Subcutaneous abdominal adipose tissue (tissue), 5 donors: ENCODE data around the gene VPS8.
A peak's percentile ranks its signal among the peaks of the same experiment; 100 is the strongest.

Source experiments
- H3K27ac ChIP-seq: one replicate; pipeline ENCODE4 v1.7.0; 2013; ENCODE audit warnings: low read depth, mild to moderate bottlenecking, inconsistent platforms, low read length, moderate library complexity
- H3K27me3 ChIP-seq, 5 donors: one replicate each; pipeline ENCODE4 v1.7.0; 2013; ENCODE audit warnings: low read length in 5 of 5, inconsistent platforms in 1 of 5; ENCODE audit not compliant: control insufficient read depth in 5 of 5, insufficient read depth in 4 of 5
- H3K36me3 ChIP-seq, 5 donors: one replicate each; pipeline ENCODE4 v1.7.0; 2013; ENCODE audit warnings: low read length in 5 of 5; ENCODE audit not compliant: control insufficient read depth in 5 of 5, insufficient read depth in 5 of 5
- H3K4me1 ChIP-seq, 5 donors: one replicate each; pipeline ENCODE4 v1.7.0; 2013; ENCODE audit warnings: low read length in 5 of 5, mild to moderate bottlenecking in 3 of 5, moderate library complexity in 1 of 5; ENCODE audit not compliant: control insufficient read depth in 5 of 5, insufficient read depth in 5 of 5
- H3K4me3 ChIP-seq, 5 donors: one replicate each; pipeline ENCODE4 v1.7.0; 2013; ENCODE audit warnings: low read length in 5 of 5, low read depth in 1 of 5
- H3K9ac ChIP-seq, 5 donors: one replicate each; pipeline ENCODE4 v1.7.0; 2013; ENCODE audit warnings: low read length in 5 of 5, mild to moderate bottlenecking in 4 of 5, moderate library complexity in 3 of 5
- H3K9me3 ChIP-seq, 5 donors: one replicate each; pipeline ENCODE4 v1.7.0; 2013; ENCODE audit warnings: low read length in 5 of 5; ENCODE audit not compliant: control insufficient read depth in 5 of 5
- donor health status: healthy.
- donor health status: healthy.
- donor health status: healthy.
- donor health status: healthy.
- donor health status: healthy.

The VPS8 gene

GRCh38 chr3:184810146-184810545 is 1.8 kb upstream of the VPS8 start:
- H3K4me3 ChIP-seq, result no peak overlapping the region
- H3K9ac ChIP-seq, result no peak overlapping the region
- no peaks in the 10 kb centered on the region for H3K36me3 ChIP-seq
- no peaks in the 10 kb centered on the region for H3K27me3 ChIP-seq
- H3K9me3 ChIP-seq, result no peaks in the 10 kb centered on the region
- peaks cover 4 to 23% (median 20%) of the 10 kb centered on the region in 5 donors for H3K4me1 ChIP-seq
- no peak overlapping the region for H3K27ac ChIP-seq

GRCh38 chr3:184811034-184811433 is 932 bp upstream of the VPS8 start:
- Histone ChIP-seq H3K9ac (no peak overlapping the region), H3K4me3 (no peak overlapping the region), H3K4me1 (peaks cover 4 to 21% (median 20%) of the 10 kb centered on the region in 5 donors), H3K36me3 (peaks cover 0 to 3% (median 0%) of the 10 kb centered on the region in 5 donors), H3K27me3 (no peaks in the 10 kb centered on the region), H3K9me3 (no peaks in the 10 kb centered on the region), H3K27ac (no peak overlapping the region)

DNA sequence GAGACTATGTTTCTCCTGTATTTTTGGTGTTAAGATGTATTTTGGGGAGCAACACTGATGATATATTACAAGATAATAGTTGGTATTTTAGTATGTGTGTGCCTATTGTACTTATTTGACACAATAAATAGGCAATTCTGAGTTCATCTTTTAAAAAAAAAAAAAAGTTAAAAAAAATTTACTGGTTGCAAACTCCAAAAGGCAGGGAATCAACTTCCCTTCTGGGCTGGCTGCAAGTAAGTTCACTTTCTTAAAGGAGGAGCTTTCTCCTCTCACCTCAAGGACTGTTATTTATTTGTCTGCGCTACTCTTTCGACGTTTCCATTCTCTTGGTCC is 335 bp upstream of the VPS8 start:
- Histone ChIP-seq H3K4me3 (peak overlapping the region; percentile 39 to 94 (median 91)), H3K36me3 (peaks cover 0 to 4% (median 0%) of the 10 kb centered on the region in 5 donors), H3K27ac (no peak overlapping the region), H3K4me1 (peaks cover 4 to 21% (median 20%) of the 10 kb centered on the region in 5 donors), H3K9me3 (no peaks in the 10 kb centered on the region), H3K9ac (peak overlapping the region in 2 of 5 donors; percentile 86 to 90), H3K27me3 (no peaks in the 10 kb centered on the region)

- Histone ChIP-seq H3K9me3 (no peaks in the 10 kb centered on the region), H3K27me3 (no peaks in the 10 kb centered on the region), H3K36me3 (peaks cover 0 to 8% (median 2%) of the 10 kb centered on the region in 5 donors), H3K4me3 (peak overlapping the region; percentile 89 to 94 (median 92)), H3K27ac (peak overlapping the region; percentile 69), H3K4me1 (peaks cover 4 to 21% (median 20%) of the 10 kb centered on the region in 5 donors), H3K9ac (peak overlapping the region in 4 of 5 donors; percentile 81 to 92 (median 88))
These were observed 686 bp downstream of the VPS8 start for GRCh38 chr3:184812662-184813042.

GRCh38 chr3:184813357-184813756 is 1.4 kb downstream of the VPS8 start:
- Histone ChIP-seq H3K9ac (peak overlapping the region in 1 of 5 donors; percentile 81), H3K27me3 (no peaks in the 10 kb centered on the region), H3K4me1 (peaks cover 4 to 21% (median 20%) of the 10 kb centered on the region in 5 donors), H3K36me3 (peaks cover 0 to 8% (median 2%) of the 10 kb centered on the region in 5 donors), H3K27ac (no peak overlapping the region), H3K4me3 (peak overlapping the region in 4 of 5 donors; percentile 89 to 94 (median 92)), H3K9me3 (no peaks in the 10 kb centered on the region)

- H3K4me3 ChIP-seq, result no peak overlapping the region
- H3K9me3 ChIP-seq, result no peaks in the 10 kb centered on the region
- no peak overlapping the region for H3K27ac ChIP-seq
- H3K36me3 ChIP-seq, result peaks cover 0 to 8% (median 2%) of the 10 kb centered on the region in 5 donors
- peaks cover 4 to 21% (median 20%) of the 10 kb centered on the region in 5 donors for H3K4me1 ChIP-seq
- H3K9ac ChIP-seq, result no peak overlapping the region
- H3K27me3 ChIP-seq, result no peaks in the 10 kb centered on the region
These were observed 2.2 kb downstream of the VPS8 start for GRCh38 chr3:184814214-184814613.

DNA sequence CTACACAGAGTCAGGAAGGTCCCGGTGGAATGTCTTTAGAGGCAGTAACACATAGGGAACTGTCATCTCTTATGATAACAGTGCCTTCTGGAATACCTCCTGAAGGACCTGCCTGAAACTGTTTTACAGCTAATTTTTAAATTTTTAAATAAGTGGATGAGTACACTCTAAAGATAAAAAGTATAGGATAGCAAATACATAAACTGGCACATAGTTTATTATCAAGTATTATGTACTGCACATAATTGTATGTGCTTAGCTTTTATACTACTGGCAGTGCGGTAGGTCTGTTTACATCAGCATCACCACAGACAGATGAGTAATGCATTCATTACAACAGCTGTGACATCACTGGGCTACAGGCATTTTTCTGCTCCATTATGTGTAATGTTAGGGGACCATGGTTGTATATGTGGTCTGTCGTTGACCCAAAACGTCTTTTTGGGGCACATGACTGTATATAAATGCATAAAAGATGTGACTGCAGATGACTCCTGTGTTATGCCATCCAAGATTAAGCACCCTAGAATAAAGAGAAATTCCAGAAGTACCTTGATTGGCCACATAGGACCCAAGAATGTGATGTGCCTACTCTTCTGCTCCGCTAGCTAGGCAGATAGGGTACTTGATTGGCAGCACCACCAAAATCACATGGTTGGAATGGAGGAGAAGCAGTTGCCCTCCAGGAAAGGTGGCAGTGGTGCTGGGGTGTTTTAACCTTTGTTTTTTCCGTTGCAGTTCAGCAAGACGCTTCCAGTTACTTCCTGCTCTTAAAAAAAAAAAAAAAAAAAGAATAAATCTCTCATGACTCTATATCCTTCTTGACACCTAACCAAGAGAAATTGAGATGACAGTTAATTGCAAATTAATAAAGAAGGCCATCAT is 3.3 kb downstream of the VPS8 start:
- no peak overlapping the region for H3K4me3 ChIP-seq
- H3K9ac ChIP-seq, result no peak overlapping the region
- peaks cover 4 to 21% (median 20%) of the 10 kb centered on the region in 5 donors for H3K4me1 ChIP-seq
- no peak overlapping the region for H3K27ac ChIP-seq
- peaks cover 0 to 8% (median 2%) of the 10 kb centered on the region in 5 donors for H3K36me3 ChIP-seq
- H3K27me3 ChIP-seq, result no peaks in the 10 kb centered on the region
- H3K9me3 ChIP-seq, result no peaks in the 10 kb centered on the region

GRCh38 chr3:184816614-184817013 is 4.6 kb downstream of the VPS8 start:
- H3K4me1 ChIP-seq, result peaks cover 4 to 19% (median 16%) of the 10 kb centered on the region in 5 donors
- no peak overlapping the region for H3K4me3 ChIP-seq
- no peak overlapping the region for H3K9ac ChIP-seq
- H3K27ac ChIP-seq, result no peak overlapping the region
- no peaks in the 10 kb centered on the region for H3K9me3 ChIP-seq
- H3K36me3 ChIP-seq, result peaks cover 0 to 8% (median 2%) of the 10 kb centered on the region in 5 donors
- H3K27me3 ChIP-seq, result no peaks in the 10 kb centered on the region

DNA sequence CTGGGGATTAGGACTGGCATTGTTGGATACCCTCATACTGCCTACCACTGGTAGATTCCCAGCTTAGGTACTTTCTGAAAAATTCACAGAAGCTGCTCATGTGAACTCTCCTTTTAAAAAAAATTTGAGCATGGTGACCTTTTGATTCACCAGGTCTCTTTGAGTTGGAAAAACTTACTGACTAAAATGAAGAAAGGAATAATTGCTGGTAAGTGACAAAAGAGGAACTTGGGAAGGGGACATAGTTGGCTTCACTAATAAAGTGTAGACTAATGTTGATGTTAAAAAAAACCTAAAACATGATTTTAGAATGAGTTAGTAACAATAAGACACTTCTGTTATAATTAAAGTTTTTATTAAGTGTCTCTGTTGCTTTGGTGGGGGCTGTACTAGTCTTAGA is 8.6 kb downstream of the VPS8 start:
- Histone ChIP-seq H3K27ac (no peak overlapping the region), H3K27me3 (no peaks in the 10 kb centered on the region), H3K9ac (no peak overlapping the region), H3K4me1 (peaks cover 0 to 3% (median 0%) of the 10 kb centered on the region in 5 donors), H3K36me3 (peaks cover 0 to 8% (median 2%) of the 10 kb centered on the region in 5 donors), H3K9me3 (no peaks in the 10 kb centered on the region), H3K4me3 (no peak overlapping the region)

- Histone ChIP-seq H3K9ac (no peak overlapping the region), H3K4me1 (peaks cover 0 to 3% (median 0%) of the 10 kb centered on the region in 5 donors), H3K27ac (no peak overlapping the region), H3K4me3 (no peak overlapping the region), H3K9me3 (no peaks in the 10 kb centered on the region), H3K36me3 (peaks cover 0 to 6% (median 3%) of the 10 kb centered on the region in 5 donors), H3K27me3 (no peaks in the 10 kb centered on the region)
These were observed 9.1 kb downstream of the VPS8 start for GRCh38 chr3:184821034-184821433.
